MCF 10A (cell line): ENCODE results near the gene HOXB6. TPM values are rescaled to one million over a fixed set of nuclear protein-coding genes. Genes with fewer than 3 reads are reported as not detected.

Experiments used
- BruUV-seq: library from RNA; stranded (reverse); fragments of 400-500 nt; replicated peaks from 2 replicates; lab custom pipeline; 2021; lab: Mats Ljungman, UMichigan
- CTCF ChIA-PET: fragments of 300-600 bp; sonication (Branson Sonifier 250); formaldehyde crosslinking; extraction: SDS; loops from one replicate; lab custom pipeline; 2021; ENCODE audit warnings: antibody characterized with exemption, inconsistent platforms; lab: Yijun Ruan, JAX
- POLR2A ChIA-PET: fragments of 300-600, 350-650 bp; sonication (Branson Sonifier 250); formaldehyde crosslinking; extraction: SDS; loops from one replicate; lab custom pipeline; 2020; ENCODE audit warnings: antibody characterized with exemption, inconsistent platforms; lab: Yijun Ruan, JAX
- DNase-seq: peaks from one replicate; pipeline ENCODE4 v3.0.0-alpha.2; 2018; ENCODE audit not compliant: unreplicated experiment
- H3K27ac Mint-ChIP-seq: one replicate; pipeline ENCODE4 v1.8.0; 2022; ENCODE audit warnings: mild to moderate bottlenecking, low read depth, mixed read lengths; ENCODE audit not compliant: unreplicated experiment
- H3K27me3 Mint-ChIP-seq: one replicate; pipeline ENCODE4 v1.8.0; 2022; ENCODE audit warnings: mixed read lengths; ENCODE audit not compliant: insufficient read depth, unreplicated experiment
- H3K36me3 Mint-ChIP-seq: one replicate; pipeline ENCODE4 v1.8.0; 2022; ENCODE audit warnings: mild to moderate bottlenecking, moderate library complexity, mixed read lengths; ENCODE audit not compliant: insufficient read depth, unreplicated experiment
- H3K4me1 Mint-ChIP-seq: one replicate; pipeline ENCODE4 v1.8.0; 2022; ENCODE audit warnings: mixed read lengths; ENCODE audit not compliant: insufficient read depth, unreplicated experiment
- H3K4me3 Mint-ChIP-seq: one replicate; pipeline ENCODE4 v1.8.0; 2022; ENCODE audit warnings: mild to moderate bottlenecking, moderate library complexity, mixed read lengths; ENCODE audit not compliant: unreplicated experiment
- H3K9me3 Mint-ChIP-seq: one replicate; pipeline ENCODE4 v1.8.0; 2022; ENCODE audit warnings: mixed read lengths; ENCODE audit not compliant: unreplicated experiment
- intact Hi-C: fragments of 100-400 bp; cut with micrococcal nuclease; formaldehyde crosslinking; loops from 2 replicates; pipeline ENCODE4 v1.14.1; 2022
- total RNA-seq: library from RNA; stranded (reverse); gene quantifications from 2 replicates; pipeline ENCODE4 v1.2.3, GENCODE V29; 2022
- TF ChIP-seq, protein P1 (sequence below): fragments of 200-600 bp; IDR thresholded peaks from one replicate; pipeline ENCODE4 v1.8.0; 2022; ENCODE audit warnings: antibody characterized with exemption, mild to moderate bottlenecking; ENCODE audit not compliant: unreplicated experiment

HOXB6 gene
- total RNA-seq, 1 experiment from 2014 or later = not detected

- Mint-ChIP-seq H3K36me3 (peaks cover 7% of the 10 kb centered on the region), H3K27ac (no peak overlapping the region), H3K4me3 (no peak overlapping the region), H3K27me3 (peaks cover 100% of the 10 kb centered on the region), H3K9me3 (no peaks in the 10 kb centered on the region), H3K4me1 (peaks cover 4% of the 10 kb centered on the region)
- intact Hi-C loops = loop anchor here (1.0 to 2.0 kb wide), 5 partner anchors 309 to 592 kb away; no protein-coding TSS in a partner anchor
- DNase-seq = no peak
- BruUV-seq = no TSS peak
- ChIA-PET POLR2A (interaction anchor here (0.6 kb wide), 1 partner anchor 444 kb away, joined by 3 read pairs; no protein-coding TSS in a partner anchor), CTCF (interaction anchor here (0.5 to 2.7 kb wide), 14 partner anchors 8 to 884 kb away, joined by 3 to 10 read pairs (median 4); partner anchors contain the start of gene HOXB9)
- TF ChIP-seq, protein P1, sequence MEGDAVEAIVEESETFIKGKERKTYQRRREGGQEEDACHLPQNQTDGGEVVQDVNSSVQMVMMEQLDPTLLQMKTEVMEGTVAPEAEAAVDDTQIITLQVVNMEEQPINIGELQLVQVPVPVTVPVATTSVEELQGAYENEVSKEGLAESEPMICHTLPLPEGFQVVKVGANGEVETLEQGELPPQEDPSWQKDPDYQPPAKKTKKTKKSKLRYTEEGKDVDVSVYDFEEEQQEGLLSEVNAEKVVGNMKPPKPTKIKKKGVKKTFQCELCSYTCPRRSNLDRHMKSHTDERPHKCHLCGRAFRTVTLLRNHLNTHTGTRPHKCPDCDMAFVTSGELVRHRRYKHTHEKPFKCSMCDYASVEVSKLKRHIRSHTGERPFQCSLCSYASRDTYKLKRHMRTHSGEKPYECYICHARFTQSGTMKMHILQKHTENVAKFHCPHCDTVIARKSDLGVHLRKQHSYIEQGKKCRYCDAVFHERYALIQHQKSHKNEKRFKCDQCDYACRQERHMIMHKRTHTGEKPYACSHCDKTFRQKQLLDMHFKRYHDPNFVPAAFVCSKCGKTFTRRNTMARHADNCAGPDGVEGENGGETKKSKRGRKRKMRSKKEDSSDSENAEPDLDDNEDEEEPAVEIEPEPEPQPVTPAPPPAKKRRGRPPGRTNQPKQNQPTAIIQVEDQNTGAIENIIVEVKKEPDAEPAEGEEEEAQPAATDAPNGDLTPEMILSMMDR = no peak
These were observed 12.9 kb upstream of the HOXB6 start for GRCh38 chr17:48617471-48618255.

DNA sequence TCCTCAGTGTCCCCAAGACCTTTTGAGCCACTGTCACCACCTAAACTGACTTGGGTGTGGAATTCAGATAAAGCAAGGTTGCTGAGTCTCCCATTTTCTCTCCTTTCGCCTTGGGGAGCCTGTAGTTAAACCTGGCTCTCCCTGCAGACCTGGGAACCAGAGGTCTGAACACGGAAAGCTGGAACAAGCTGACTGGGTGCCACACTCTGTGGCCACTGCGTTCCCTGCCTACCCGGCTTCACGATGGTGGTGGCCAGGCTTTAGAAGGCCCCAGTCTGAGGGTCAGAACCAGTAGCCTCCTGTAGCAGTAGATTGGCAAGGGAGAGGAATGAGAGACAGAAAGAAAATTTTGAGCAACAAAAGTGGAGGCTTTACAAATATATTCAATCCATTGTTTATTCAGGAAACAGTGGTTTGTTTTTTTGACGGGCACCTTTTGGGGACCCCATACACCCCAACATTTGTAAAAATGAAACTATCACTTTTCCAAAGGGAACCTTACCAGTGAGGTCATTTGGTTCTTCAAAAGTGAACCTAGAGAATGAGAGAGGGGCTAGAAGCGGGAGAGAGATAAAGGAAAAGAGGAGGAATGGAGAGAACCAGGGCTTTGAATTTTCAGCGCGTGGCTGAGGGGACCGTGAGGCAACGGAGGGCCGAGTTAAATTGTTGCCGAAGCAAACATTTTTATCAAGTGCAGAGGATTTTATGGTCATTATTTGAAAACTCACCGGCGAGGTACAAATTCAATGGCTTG, 12.1 kb upstream of the HOXB6 start:
- ChIA-PET POLR2A (no interaction called here), CTCF (interaction anchor here (0.6 to 2.7 kb wide), 6 partner anchors 8 to 591 kb away, joined by 3 to 10 read pairs (median 4); partner anchors contain the start of gene HOXB9)
- Mint-ChIP-seq H3K4me1 (peaks cover 4% of the 10 kb centered on the region), H3K27me3 (peaks cover 100% of the 10 kb centered on the region), H3K36me3 (no peaks in the 10 kb centered on the region), H3K4me3 (no peak overlapping the region), H3K9me3 (no peaks in the 10 kb centered on the region), H3K27ac (no peak overlapping the region)
- intact Hi-C loops = no loop called here
- TF ChIP-seq, protein P1 = no peak
- DNase-seq = no peak
- no TSS peak for BruUV-seq

DNA sequence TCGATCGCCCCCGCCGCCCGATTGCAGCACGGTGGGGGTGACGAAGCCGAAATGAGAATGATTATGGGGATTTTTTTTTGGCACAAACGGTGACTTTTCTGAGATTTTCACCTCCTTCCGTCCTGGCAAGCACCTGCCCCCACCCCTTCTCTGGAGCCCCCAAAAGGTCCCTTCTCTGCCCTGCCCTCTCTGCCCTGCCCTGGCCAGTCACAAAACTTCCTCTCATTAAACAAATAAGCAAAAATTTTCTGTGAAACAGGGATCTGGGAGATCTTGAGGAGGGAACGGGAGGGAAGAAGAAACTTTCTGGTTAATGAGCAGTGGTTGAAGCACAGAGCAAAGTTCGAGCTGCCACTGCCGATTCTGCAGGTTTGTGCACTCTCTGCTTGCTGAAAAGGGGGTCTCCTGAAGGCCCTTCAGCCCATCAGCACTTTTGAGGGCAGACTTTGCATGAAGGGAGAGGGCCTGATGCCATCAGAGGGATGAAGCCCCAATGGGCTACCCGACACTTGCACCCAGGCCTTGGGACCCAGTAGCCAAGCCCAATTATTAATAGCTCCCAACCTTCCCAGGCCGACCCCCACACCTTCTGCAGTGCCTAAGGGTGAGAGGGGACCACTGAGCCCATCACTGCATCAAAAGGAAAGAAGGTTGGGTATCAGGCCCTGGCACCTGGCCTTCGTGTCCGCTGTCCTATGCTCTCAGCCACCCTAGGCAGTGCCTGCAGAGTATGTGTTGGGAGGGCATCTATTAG, 11.4 kb upstream of the HOXB6 start:
- Mint-ChIP-seq H3K27ac (no peak overlapping the region), H3K4me3 (no peak overlapping the region), H3K27me3 (peaks cover 100% of the 10 kb centered on the region), H3K36me3 (no peaks in the 10 kb centered on the region), H3K9me3 (no peaks in the 10 kb centered on the region), H3K4me1 (peaks cover 4% of the 10 kb centered on the region)
- no TSS peak for BruUV-seq
- ChIA-PET POLR2A (no interaction called here), CTCF (interaction anchor here (0.6 to 2.0 kb wide), 2 partner anchors 9 to 423 kb away, joined by 3 to 5 read pairs; partner anchors contain the start of gene HOXB9)
- DNase-seq = no peak
- intact Hi-C loops = no loop called here
- TF ChIP-seq, protein P1 = no peak
